OCI-LY7 (cell line): Measurements from ENCODE around the gene ZNF410. TPM values are rescaled to one million over a fixed set of nuclear protein-coding genes. Genes with fewer than 3 reads are reported as not detected.

Source experiments
- BruUV-seq: library from RNA; stranded (reverse); fragments of 400-500 nt; replicated peaks from 2 replicates; lab custom pipeline; 2021; lab: Mats Ljungman, UMichigan
- CTCF ChIA-PET: fragments of 300-600 bp; sonication (Branson Sonifier 250); formaldehyde crosslinking; loops from one replicate; lab custom pipeline; 2022; ENCODE audit warnings: antibody characterized with exemption; ENCODE audit not compliant: unreplicated experiment; lab: Charles Lee
- POLR2A ChIA-PET: fragments of 300-600 bp; sonication (Branson Sonifier 250); formaldehyde crosslinking; loops from one replicate; lab custom pipeline; 2022; ENCODE audit warnings: antibody characterized with exemption; lab: Charles Lee
- DNase-seq: peaks from one replicate; pipeline ENCODE4 v3.0.0-alpha.2; 2015; ENCODE audit warnings: low spot score
- H2AFZ ChIP-seq: fragments of 200-600 bp; sonication (generic), shearing (Covaris generic); 2 replicates; pipeline ENCODE4 v1.6.1; 2014; ENCODE audit warnings: mild to moderate bottlenecking, antibody characterized with exemption, low read length, moderate library complexity
- H3K27ac ChIP-seq: fragments of 200-600 bp; sonication (generic); 2 replicates; pipeline ENCODE4 v1.5.1; 2014; ENCODE audit warnings: mixed run types, low read depth, mild to moderate bottlenecking, moderate library complexity, low read length, inconsistent platforms; ENCODE audit not compliant: poor library complexity, severe bottlenecking
- H3K36me3 ChIP-seq: fragments of 200-600 bp; sonication (generic); 2 replicates; pipeline ENCODE4 v1.6.1; 2014; ENCODE audit warnings: mild to moderate bottlenecking, antibody characterized with exemption, low read length, moderate library complexity, mixed read lengths; ENCODE audit not compliant: insufficient read depth
- H3K4me1 ChIP-seq: fragments of 200-600 bp; sonication (generic); 2 replicates; pipeline ENCODE4 v1.5.1; 2014; ENCODE audit warnings: mild to moderate bottlenecking, low read length; ENCODE audit not compliant: insufficient read depth, poor library complexity, severe bottlenecking
- H3K4me2 ChIP-seq: fragments of 200-600 bp; sonication (generic); 2 replicates; pipeline ENCODE4 v1.6.1; 2014; ENCODE audit warnings: mild to moderate bottlenecking, low read length
- H3K4me3 ChIP-seq: fragments of 200-600 bp; sonication (generic); 2 replicates; pipeline ENCODE4 v1.5.1; 2014; ENCODE audit warnings: mild to moderate bottlenecking, low read depth, low read length; ENCODE audit not compliant: poor library complexity, severe bottlenecking
- H3K79me2 ChIP-seq: fragments of 200-600 bp; sonication (generic); 2 replicates; pipeline ENCODE4 v1.6.1; 2016; ENCODE audit warnings: low read depth, mild to moderate bottlenecking, low read length, moderate library complexity, mixed read lengths; ENCODE audit not compliant: insufficient read depth
- H3K9me2 ChIP-seq: fragments of 200-600 bp; sonication (generic); 2 replicates; pipeline ENCODE4 v1.6.1; 2016; ENCODE audit warnings: mild to moderate bottlenecking, low read length, mixed read lengths; ENCODE audit not compliant: insufficient read depth
- H3K9me3 ChIP-seq: fragments of 200-600 bp; sonication (generic); 2 replicates; pipeline ENCODE4 v1.6.1; 2014; ENCODE audit warnings: mild to moderate bottlenecking, mixed run types, low read length, mixed read lengths
- H4K20me1 ChIP-seq: fragments of 200-600 bp; sonication (generic); 2 replicates; pipeline ENCODE4 v1.6.1; 2014; ENCODE audit warnings: mild to moderate bottlenecking, antibody characterized with exemption, low read length, moderate library complexity, mixed read lengths; ENCODE audit not compliant: insufficient read depth
- CTCF ChIP-seq: fragments of 200-600 bp; sonication (generic); conservative IDR thresholded peaks from 2 replicates; pipeline ENCODE4 v1.5.1; 2014; ENCODE audit warnings: mild to moderate bottlenecking, antibody characterized with exemption, low read length, moderate library complexity, mixed read lengths
- EZH2phosphoT487 ChIP-seq: fragments of 200-600 bp; sonication (generic); IDR thresholded peaks from 2 replicates; pipeline ENCODE4 v1.6.1; 2018; ENCODE audit warnings: low read depth, borderline replicate concordance, mild to moderate bottlenecking, mixed run types, antibody characterized with exemption, low read length, moderate library complexity, mixed read lengths
- intact Hi-C: fragments of 100-400 bp; cut with micrococcal nuclease; formaldehyde crosslinking; loops from one replicate; pipeline ENCODE4 v1.10.0; 2022; ENCODE audit not compliant: unreplicated experiment
- total RNA-seq, 2 experiments: library from RNA; depleted of rRNA in 1 of 2; stranded (reverse); fragments of >200 nt in 1 of 2; shearing (Covaris generic) in 1 of 2; gene quantifications; 2 replicates each; pipeline ENCODE4 v1.2.3, GENCODE V29; 2014 to 2022

ZNF410 gene
- total RNA-seq, 2 experiments from 2014 or later, result 41.6 to 45.2 TPM

GRCh38 chr14:73842201-73842600 is 44.5 kb upstream of the ZNF410 start:
- no peaks in the 10 kb centered on the region for H3K9me3 ChIP-seq
- no peaks in the 10 kb centered on the region for H3K9me2 ChIP-seq
- no peaks in the 10 kb centered on the region for H3K4me1 ChIP-seq
- no peak for TF ChIP-seq CTCF
- no peak for TF ChIP-seq EZH2phosphoT487
- H3K4me3 ChIP-seq, result no peak overlapping the region
- DNase-seq, result no peak
- H2AFZ ChIP-seq, result no peak overlapping the region
- H3K27ac ChIP-seq, result no peak overlapping the region
- POLR2A ChIA-PET, result interaction anchor here (0.8 to 1.7 kb wide), 2 partner anchors 9 to 67 kb away, joined by 3 to 9 read pairs; partner anchors contain the start of gene PTGR2
- BruUV-seq, result no TSS peak
- H3K4me2 ChIP-seq, result no peak overlapping the region
- CTCF ChIA-PET, result no interaction called here
- H3K36me3 ChIP-seq, result no peaks in the 10 kb centered on the region
- H4K20me1 ChIP-seq, result no peaks in the 10 kb centered on the region
- intact Hi-C loops, result no loop called here
- no peaks in the 10 kb centered on the region for H3K79me2 ChIP-seq

- no peaks in the 10 kb centered on the region for H3K9me2 ChIP-seq
- no peaks in the 10 kb centered on the region for H3K36me3 ChIP-seq
- intact Hi-C loops, result no loop called here
- H3K27ac ChIP-seq, result no peak overlapping the region
- TF ChIP-seq CTCF (no peak), EZH2phosphoT487 (no peak)
- no peak for DNase-seq
- H3K4me1 ChIP-seq, result no peaks in the 10 kb centered on the region
- no peak overlapping the region for H3K4me2 ChIP-seq
- no peaks in the 10 kb centered on the region for H4K20me1 ChIP-seq
- BruUV-seq, result no TSS peak
- H3K79me2 ChIP-seq, result no peaks in the 10 kb centered on the region
- POLR2A ChIA-PET, result interaction anchor here (0.8 to 1.7 kb wide), 2 partner anchors 8 to 68 kb away, joined by 3 to 9 read pairs; partner anchors contain the start of gene PTGR2
- H2AFZ ChIP-seq, result no peak overlapping the region
- CTCF ChIA-PET, result no interaction called here
- H3K4me3 ChIP-seq, result no peak overlapping the region
- no peaks in the 10 kb centered on the region for H3K9me3 ChIP-seq
These were observed 43.8 kb upstream of the ZNF410 start for GRCh38 chr14:73842851-73843250.

GRCh38 chr14:73843296-73843695 is 43.4 kb upstream of the ZNF410 start:
- H3K79me2 ChIP-seq, result no peaks in the 10 kb centered on the region
- no TSS peak for BruUV-seq
- H3K36me3 ChIP-seq, result no peaks in the 10 kb centered on the region
- DNase-seq, result no peak
- CTCF ChIA-PET, result no interaction called here
- H3K9me3 ChIP-seq, result no peaks in the 10 kb centered on the region
- intact Hi-C loops, result no loop called here
- no peak for TF ChIP-seq CTCF
- TF ChIP-seq EZH2phosphoT487, result no peak
- no peak overlapping the region for H3K4me3 ChIP-seq
- no peaks in the 10 kb centered on the region for H4K20me1 ChIP-seq
- no peak overlapping the region for H3K4me2 ChIP-seq
- H2AFZ ChIP-seq, result no peak overlapping the region
- POLR2A ChIA-PET, result interaction anchor here (0.6 to 0.9 kb wide), 2 partner anchors 8 to 874 kb away, joined by 3 to 4 read pairs; partner anchors contain the start of gene PTGR2
- H3K27ac ChIP-seq, result no peak overlapping the region
- H3K4me1 ChIP-seq, result no peaks in the 10 kb centered on the region
- H3K9me2 ChIP-seq, result no peaks in the 10 kb centered on the region
